C4-2B (cell line): ENCODE results near the gene ATP11A.

Source experiments
- CTCF ChIP-seq: fragments of 450-650 bp; conservative IDR thresholded peaks from 2 replicates; pipeline ENCODE4 v1.5.1; 2017; ENCODE audit warnings: mild to moderate bottlenecking
- ZFX ChIP-seq: fragments of 450-650 bp; IDR thresholded peaks from 2 replicates; pipeline ENCODE4 v1.6.1; 2017

- TF ChIP-seq CTCF (no peak), ZFX (no peak)
Observed at GRCh38 chr13:112782429-112783010, 92.7 kb downstream of the ATP11A start.
